ENCODE results near the gene ROMO1.
"Not testable (repeated sequence)": the region's sequence is repeated elsewhere in the genome, so short reads cannot be mapped to it uniquely, and the experiment has no call there.

DNA sequence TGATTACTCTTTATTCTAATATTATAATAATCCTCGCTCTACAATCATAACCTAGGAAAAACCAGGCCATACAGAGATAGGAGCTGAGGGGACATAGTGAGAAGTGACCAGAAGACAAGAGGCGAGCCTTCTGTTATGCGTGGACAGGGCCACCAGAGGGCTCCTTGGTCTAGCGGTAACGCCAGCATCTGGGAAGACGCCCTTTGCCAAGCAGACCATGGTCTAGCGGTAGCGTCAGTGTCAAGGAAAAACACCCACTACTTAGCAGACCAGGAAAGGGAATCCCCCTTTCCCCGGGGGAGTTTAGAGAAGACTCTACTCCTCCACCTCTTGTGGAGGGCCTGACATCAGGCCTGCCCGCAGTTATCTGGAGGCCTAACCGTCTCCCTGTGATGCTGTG lies 12.3 kb upstream of the ROMO1 start:
- TF ChIP-seq, protein P1, sequence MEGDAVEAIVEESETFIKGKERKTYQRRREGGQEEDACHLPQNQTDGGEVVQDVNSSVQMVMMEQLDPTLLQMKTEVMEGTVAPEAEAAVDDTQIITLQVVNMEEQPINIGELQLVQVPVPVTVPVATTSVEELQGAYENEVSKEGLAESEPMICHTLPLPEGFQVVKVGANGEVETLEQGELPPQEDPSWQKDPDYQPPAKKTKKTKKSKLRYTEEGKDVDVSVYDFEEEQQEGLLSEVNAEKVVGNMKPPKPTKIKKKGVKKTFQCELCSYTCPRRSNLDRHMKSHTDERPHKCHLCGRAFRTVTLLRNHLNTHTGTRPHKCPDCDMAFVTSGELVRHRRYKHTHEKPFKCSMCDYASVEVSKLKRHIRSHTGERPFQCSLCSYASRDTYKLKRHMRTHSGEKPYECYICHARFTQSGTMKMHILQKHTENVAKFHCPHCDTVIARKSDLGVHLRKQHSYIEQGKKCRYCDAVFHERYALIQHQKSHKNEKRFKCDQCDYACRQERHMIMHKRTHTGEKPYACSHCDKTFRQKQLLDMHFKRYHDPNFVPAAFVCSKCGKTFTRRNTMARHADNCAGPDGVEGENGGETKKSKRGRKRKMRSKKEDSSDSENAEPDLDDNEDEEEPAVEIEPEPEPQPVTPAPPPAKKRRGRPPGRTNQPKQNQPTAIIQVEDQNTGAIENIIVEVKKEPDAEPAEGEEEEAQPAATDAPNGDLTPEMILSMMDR (IDR thresholded peaks at IDR 0.05), result peak in 1 of 6 experiments; percentile 7
- not testable (repeated sequence) for TF ChIP-seq POLR2A (IDR thresholded peaks at IDR 0.05)

Data from Peyer's patch (tissue), 4 donors.